Stimulated activated CD8-positive, alpha-beta memory T cell treated with anti-CD3 and anti-CD28 coated beads, Interleukin-7, amount 100 ng/mL, for 48 hours (primary cell): Measurements from ENCODE around the gene KATNB1.

Experiments
- DNase-seq, 2 donors: peaks; one replicate each; pipeline ENCODE4 v3.0.0-alpha.2; 2020; ENCODE audit warnings: low read depth in 1 of 2; ENCODE audit errors: extremely low read depth in 1 of 2

KATNB1 gene

DNA sequence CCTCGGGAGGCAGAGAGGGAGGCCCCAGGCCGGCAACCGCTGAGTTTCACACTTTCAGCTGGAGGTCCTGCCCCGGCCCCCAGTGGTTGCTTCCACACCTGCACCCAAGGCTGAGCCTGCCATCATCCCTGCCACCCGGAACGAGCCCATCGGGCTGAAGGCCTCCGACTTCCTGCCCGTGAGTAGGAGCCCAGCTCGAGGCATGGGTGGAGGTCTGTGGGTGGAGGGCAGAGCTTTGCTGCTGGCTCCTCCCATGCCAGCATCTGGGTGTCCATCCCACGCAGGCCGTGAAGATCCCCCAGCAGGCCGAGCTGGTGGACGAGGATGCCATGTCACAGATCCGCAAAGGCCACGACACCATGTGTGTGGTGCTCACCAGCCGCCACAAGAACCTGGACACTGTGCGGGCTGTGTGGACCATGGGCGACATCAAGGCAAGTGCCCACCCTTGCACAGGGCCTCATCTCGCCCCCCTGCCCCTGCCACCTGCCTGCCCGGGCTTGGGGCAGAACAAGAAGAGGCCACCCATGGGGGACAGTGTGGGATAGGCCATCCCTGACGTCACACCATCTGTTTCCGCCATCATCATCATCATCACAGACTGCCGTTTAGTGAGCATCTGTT, 19.6 kb downstream of the KATNB1 start:
- no peak for DNase-seq

DNA sequence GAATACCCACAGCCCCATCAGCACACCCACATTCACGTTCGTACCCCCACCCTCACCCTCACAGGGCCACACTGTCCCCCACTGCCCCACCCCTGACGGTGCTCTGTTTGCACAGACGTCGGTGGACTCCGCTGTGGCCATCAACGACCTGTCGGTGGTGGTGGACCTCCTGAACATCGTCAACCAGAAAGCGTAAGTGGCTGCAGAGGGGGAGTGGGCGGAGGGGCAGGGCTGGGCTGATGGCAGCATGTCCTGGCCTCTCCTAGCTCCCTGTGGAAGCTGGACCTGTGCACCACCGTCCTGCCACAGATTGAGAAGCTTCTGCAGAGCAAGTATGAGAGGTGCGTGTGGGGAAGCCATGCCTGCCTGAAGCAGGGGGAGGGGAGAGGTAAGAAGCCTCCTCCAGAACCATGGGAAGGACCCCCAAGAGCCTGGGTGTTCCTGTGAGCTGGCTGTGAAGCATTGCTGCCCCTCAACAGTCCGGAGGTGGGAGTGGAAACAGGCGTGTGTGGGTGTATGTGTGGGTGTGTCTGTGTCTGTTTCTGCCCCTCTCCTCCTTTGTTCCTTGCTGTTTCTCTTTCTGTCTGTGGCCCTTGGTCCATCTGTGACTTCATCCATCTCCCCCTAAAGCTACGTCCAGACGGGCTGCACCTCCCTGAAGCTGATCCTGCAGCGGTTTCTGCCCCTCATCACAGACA, 20.3 kb downstream of the KATNB1 start:
- no peak for DNase-seq

DNA sequence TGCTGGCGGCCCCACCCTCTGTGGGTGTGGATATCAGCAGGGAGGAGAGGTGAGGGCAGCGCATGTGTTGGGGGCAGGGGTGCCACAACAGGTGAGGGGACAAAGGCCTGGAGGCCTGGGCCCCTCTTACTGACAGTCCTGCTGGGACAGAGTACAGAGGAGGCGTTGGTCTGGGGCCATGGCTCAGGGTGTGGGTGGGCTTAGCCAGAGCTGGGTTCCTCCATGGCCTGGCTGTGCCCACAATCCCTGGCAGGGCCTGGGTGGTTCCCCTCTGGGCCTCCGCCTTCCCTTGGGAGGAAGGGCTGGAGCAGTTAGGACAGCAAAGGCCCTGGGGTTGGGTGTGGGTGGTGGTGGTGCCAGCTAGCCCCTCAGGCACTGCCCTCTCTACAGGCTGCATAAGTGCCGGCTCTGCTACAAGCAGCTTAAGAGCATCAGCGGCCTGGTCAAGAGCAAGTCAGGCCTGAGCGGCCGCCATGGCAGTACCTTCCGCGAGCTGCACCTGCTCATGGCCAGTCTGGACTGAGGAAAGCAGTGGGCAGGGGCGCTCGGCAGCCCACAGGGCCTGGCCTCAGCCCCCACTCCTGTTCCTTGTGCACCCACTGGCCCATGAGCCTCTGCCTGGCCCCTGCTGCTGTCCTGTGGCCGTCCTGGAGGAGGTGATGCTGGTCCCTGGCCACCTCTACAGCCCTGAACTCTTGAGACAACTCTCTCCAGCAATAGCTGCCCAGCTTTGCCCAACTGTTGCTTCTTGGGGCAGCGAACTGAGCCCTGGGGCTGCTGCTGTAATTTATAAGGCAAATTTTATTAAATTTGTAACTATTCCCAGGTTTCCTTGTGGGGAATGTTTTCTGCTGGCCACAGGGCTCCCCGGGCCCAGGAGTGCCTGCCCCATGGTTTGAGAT, 21.1 kb downstream of the KATNB1 start:
- DNase-seq: no peak

DNA sequence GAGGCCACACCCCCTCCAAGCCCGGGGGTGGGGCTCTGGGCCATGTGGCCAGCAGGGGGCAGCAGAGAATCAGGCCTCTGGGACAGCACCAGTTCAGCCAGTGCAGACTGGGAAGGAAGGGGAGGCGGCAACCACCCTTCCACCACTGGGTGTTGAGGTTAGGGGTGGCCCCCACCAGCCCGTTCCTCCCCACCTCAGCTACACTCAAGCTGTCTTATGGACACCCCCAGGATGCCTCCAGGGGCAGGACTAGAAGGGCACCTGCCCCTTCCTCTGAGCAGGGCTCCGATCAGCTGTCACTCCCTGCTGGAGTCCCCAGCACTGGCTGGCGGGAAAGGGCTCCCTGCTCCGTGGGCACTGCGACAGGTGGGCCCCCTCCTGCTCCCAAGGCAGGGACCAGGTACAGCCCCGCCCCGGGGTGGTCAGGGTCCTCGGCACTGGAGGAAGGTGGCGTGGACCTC, 21.8 kb downstream of the KATNB1 start:
- peak; percentile 56 to 69 for DNase-seq

DNA sequence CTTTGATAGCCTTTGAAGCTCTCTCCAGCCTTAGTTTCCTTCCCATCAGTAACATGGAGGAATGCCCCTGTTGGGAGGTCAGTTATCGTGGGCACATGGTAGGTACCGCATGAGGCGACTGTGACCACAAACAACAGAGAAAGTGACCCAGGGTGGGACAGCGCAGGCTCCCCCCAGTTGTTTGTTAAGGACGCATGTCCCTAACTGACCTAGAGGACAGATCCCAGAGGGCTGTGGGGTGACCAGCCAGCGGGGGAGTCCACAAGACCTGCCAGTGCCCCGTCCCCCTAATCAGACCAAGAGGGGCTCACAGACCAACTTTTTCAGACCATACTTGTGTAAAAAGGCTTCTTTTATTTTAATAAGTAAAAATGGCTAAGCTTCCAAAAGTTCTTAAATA, 22.3 kb downstream of the KATNB1 start:
- DNase-seq: no peak

DNA sequence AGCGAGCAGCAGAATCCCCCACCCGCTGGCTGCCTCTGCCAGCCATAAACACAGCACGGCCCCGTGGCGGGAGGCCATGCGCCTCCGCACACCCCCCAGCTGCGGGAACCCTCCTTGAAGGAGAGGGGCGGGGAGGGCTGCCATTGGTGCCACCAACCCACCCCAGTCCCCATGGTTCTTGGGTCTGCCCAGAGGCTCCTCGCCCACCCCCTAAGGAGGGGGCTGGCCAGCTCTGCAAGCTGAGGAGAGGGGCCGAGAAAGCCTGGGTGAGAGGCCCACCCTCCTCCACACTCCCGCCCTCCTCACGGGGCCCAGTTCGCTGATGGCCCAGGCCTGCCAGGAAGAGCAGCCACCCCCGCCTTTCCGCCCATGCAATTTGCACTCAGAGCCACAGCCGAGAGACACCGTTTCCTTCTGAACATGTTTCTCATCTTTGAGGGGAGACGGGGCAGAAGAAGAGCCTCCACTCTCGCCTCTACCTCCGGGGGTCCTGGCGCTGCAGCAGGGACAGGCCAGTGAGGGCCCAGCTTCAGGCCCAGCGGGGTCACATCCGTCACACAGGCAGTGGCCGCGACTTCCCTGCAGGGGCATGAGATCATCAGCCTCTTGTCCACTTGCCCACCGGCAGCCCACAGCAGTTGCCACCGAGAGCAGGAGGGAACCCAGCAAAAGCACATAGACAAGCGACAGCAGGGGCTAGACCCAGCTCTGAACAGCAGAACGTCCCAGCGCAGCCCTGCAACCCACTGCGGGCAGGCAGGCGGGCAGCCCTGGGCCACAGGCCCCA, 23.0 kb downstream of the KATNB1 start:
- no peak for DNase-seq

DNA sequence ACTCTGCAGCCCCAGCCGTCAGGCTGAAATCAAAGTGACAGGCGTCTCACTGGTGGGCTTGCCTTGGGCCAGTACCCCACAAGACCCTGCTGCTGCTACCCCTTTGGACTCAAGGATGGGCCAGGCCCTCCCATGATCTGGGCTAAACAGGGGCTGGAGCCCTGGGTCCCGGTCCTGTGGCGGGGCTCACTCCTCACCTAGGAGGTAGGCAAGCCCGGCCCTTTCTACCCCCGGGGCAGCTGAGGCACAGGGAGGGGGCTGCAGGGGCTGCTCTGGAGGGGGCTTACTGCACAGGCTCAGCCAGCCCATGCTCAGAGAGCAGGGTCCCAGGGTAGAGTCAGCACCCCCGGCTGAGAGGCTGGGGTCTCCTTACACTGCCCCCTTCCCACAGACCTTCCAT, 23.6 kb downstream of the KATNB1 start:
- no peak for DNase-seq

DNA sequence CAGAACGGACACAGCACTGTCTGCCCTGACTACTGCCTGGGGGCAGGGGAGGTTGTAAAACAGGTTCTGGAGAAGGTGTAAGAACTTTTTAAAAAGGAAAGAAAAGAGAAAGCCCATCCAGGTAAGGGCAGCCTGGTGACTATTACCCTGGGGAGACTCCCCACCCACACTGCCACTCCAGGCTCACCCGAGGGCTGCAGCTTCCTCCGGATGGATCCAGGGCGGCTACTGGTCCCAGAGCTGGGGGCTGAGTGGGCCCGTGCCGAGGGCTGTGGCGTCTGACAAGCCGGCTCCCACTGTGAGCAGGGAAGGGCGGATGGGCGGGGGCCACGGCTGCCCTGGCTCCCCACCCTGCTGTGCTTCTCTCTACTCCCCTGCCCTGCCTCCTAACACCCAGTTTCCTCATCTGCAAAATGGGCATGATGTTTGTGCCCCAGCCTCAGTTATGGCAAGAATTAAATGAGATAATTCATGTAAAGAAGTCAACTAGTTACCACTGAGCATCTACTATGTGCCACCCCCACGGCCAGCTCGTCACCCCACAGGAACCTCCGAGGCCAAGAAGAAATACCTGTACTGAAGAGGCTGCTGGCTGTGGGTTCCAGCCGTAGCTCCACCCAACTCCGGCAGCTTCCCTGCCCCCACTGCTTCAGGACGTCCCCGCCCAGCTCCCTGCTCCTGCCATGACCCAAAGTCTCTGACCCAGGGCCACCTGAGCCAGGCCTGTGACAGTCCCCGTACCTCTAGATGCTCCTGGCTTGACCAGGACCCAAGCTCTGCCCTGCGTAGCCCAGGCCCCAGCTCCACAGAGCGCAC, 24.2 kb downstream of the KATNB1 start:
- no peak for DNase-seq

DNA sequence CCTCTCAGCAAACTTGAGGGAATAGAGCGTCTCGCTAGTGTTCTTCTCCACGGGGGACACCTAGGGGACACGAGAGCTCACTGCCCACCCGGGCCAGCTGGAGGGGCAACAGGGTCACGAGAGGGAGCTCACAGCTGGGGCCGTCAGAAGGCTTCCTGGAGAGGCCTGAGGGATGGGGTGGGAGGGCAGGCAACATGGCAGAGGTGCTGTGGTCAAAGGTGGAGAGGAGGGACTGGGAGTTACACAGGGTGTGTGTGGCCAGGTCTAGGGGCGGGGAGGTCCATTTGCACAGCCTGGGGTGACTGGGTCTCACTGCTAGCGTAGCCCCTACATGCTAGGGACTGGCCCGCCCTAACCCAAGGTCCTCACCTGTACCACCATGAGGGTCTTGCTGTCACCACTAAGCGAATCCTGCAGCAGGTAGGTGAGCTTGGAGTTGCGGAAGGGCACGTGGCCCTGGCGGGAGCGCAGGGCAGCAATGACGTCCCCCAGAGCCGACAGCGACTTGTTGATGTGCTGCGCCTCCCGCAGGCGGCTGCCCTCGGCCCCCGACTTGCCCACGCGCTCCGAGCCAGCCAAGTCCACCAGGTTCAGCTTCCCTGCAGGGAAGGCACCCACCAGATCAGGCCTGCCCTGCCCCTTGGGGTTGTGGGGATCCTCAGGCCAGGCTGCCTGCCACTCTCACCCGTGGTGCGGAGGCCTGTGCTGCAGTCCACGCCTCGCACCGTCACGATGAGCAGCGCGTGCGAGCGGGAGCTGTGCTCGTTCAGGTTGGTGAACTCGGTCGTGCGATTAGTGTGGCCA, 25.0 kb downstream of the KATNB1 start:
- DNase-seq: no peak

DNA sequence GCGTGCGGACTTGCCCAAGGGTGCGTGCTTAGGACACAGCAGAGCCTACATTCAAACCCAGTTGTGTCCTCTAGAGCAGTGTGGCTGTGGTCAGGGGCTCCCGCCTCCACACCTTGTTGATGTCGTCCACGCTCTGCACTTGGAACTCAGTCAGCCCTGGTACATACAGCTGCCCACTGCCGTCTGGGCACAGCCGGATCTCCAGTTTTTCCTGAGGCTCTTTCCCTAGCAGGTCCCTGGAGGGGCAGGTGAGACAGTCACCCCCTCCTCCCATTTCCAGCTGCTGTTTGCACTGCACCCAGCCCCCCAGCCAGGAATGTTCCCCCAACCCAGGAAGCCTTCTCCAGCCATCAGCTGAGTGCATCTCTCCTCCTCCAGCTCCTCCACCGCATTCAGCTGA, 25.7 kb downstream of the KATNB1 start:
- no peak for DNase-seq

DNA sequence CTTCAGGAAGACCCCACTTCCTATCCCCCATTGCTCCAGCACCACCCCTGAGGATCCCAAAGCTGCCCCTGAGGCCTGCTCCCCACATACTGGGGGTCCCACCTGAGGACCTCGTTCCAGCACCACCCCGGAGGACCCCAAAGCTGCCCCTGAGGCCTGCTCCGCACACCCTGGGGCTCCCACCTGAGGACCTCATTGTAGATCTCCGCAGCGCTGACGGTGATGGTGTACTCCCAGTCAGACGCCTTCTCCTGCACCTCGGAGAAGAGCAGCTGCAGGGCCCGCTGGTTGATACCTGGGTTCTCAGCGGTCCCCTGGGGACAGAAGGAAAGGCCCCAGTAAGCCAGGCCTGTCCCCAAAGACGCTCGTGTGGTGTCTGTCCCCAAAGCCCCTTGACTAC, 26.4 kb downstream of the KATNB1 start:
- DNase-seq: no peak

DNA sequence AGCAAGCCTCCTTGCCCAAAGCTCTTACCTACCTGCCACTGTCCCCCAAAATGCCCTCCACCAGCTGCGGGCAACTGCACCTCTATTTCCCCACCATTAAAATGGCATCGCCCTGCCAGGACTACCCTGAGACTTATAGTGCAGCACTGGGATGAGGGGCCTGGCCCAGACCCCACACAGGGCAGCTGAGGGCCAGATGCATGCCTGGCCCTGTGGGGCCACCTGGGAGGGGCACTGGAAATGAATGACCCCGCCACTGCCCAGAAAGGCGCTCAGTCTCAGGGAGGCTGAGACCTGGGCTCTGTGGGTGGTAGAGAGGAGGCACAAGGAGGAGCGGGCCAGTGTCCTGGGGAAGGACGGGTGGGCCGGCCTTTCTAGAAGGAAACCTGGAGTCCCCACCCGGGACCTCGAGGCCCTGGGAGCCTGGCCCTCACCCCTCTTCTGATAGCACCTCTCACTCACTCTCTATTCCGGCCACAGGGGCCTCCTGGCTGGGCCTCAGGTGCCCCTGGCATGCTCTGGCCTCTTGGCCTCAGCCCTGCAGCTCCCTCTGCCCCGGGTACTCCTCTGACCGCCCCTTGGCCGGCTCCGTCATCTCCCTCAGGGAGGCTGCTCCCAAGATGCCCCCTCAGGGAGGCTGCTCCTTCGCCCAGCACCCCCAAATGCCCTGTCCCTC, 26.9 kb downstream of the KATNB1 start:
- DNase-seq: no peak

DNA sequence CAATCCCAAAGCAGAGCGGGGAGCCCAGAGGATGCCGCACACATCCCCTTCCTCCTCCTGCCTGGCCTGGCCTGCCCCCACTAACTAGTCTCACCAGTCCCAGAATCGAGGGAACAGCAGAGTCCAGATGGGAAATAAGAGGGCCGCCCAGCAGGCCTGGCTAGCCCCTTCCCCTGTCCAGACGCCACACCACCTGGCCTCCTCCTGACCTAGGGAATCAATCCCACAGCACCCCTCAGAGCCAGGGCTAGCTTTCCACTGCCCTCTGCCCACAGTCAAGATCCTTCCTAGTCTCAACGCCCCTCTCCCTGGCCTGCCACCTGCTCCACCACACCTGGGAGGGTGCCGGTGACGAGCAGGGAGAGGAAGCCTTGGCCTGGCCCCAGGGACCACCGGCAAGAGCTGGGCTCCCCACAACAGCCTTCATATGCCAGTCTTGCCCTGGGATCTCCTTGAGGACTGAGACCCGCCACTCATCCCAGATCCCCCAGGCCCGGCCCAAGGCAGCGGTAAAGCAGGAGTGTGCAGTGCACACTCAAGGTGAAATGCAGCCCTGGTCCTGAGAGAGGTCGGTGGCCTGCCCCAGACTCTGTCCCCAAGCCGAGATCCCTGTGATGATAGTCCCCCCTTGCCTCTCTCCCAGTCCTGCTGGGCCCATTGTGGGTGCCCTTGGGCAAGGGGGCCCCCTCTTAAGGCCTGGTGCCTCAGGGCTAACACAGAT, 27.9 kb downstream of the KATNB1 start:
- no peak for DNase-seq

DNA sequence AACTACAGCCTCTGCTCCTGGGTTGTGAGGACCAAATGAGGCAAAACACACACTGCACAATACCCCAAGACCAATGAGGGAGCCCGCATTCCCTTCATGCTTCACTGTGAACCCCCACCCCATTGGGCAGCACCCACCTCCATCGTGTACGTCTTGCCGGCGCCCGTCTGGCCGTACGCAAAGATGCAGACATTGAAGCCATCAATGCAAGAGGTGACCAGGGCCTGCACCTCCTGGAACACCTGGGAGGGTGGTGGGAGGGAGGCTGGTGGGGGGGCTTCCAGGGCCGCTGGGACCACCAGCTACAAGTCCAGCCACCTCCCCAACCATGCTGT, 28.4 kb downstream of the KATNB1 start:
- DNase-seq: no peak

DNA sequence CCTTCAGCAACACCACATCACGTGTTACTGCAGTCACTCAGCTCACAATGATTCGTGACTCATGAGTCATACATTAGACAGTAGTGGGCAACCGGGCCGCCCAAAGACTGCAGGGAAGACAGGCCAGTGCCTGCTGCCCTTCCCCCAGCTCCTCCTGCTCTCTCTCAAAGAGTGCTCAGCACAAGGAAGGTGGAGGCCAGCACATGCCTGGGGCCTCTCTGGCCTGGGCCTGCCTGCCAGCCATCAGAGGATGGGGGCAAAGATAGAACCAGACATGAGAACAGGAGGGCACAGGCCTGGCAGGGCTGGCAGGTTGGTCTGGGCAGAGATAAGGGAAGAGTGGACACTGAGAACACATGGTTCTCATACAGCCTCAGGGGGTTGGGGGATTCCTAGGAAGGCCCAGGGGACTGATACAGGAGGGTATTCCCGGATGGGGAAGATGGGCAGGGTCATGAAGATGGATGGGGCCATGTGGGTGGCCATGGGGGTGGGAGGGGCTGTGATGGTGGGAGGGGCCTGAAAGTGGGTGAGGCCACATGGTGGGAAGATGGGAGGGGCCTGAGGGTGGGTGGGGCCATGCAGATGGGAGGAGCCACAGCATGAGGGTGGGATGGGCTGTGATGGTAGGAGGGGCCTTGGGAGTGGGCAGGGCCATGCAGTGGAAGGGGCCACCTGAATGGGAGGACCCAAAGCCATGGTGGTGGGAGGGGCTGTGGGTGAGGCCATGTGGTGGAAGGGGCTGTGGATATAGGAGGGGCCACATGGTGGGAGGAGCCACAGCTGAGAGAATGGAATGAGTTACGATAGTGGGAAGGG, 29.0 kb downstream of the KATNB1 start:
- DNase-seq: peak in 1 of 2 donors; percentile 40

DNA sequence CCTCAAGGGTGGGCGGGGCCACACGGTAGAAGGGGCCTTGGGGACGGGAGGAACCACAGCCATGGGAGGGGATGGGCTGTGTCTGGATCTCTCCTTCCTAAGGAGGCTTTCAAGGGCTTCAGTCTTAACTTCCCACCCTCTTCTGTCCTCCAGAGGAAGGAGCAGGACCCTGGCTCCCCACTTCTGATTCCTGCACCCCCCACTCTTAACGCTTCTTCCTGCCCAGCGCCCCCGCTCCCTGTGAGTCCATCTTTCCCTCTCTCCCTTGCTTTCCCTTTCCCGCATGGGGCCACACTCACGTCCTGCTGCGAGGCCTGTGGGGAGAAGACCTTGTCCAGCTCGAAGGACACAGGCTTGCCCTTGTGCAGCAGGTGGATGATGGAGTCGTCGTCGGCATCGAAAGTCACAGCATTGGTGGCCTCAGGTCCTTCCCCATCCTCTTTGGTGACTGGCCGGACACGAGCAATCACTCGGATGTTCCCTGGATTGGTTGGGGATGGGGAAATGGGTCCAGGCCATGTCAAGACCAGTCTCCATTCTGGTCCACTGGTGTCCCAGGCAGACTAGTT, 29.7 kb downstream of the KATNB1 start:
- no peak for DNase-seq

DNA sequence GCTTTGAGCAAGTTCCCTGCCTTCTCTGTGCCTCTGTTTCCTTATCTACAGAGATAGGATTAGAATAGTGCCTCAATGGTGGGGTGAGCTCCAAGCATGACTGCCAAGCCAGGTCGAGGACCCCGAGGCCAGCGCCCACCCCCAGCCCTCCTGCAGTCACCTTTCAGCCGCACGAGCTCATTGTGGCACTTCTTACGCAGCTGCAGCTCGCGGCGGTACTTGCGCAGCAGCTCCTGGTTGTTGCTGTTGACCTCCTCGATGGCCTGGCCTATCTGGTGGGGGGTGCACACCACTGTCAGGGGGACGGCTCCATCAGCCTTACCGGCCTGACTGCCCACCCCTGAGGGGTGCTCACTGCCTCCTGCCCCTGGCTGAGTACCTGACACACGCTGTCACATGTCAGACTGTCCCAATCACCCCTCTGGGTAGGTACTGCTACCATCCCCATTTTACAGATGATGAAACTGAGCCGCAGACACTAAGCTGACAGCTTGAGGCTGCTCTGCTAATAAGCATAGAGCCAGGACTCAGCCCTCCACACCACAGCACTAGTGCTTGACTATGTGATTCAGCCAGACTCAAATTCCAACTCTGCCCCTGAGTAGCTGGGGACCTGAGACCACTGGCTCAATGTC, 31.3 kb downstream of the KATNB1 start:
- DNase-seq: no peak
